Right lobe of liver (tissue), 6 donors: ENCODE results near the gene FEM1C. TPM values are rescaled to one million over a fixed set of nuclear protein-coding genes. Genes with fewer than 3 reads are reported as not detected.
A peak's percentile ranks its signal among the peaks of the same experiment; 100 is the strongest.

Experiments
- ATAC-seq, 4 donors: fragments of 200-7000 bp; cut with Tn5 transposase; one replicate each; pipeline ENCODE4 v1.9.1; 2020; ENCODE audit warnings: mild to moderate bottlenecking in 4 of 4, moderate library complexity in 4 of 4
- DNase-seq, 3 donors: peaks; one replicate each; pipeline ENCODE4 v3.0.0-alpha.2; 2020
- H3K27ac ChIP-seq, 3 donors: fragments of 200-600 bp; one replicate each; pipeline ENCODE4 v1.8.0; 2022
- H3K27me3 ChIP-seq, 2 donors: fragments of 200-600 bp; one replicate each; pipeline ENCODE4 v1.8.0; 2022
- H3K36me3 ChIP-seq, 4 donors: fragments of 200-600 bp; sonication (generic) in 1 of 4; one replicate each; pipeline versions ENCODE4 v1.5.1 to v1.8.0; 2017 to 2022; ENCODE audit warnings: control low read depth in 1 of 4
- H3K4me1 ChIP-seq, 4 donors: fragments of 200-600 bp; sonication (generic) in 1 of 4; one replicate each; pipeline versions ENCODE4 v1.5.1 to v1.8.0; 2017 to 2022; ENCODE audit warnings: control low read depth in 1 of 4
- H3K4me3 ChIP-seq, 3 donors: fragments of 200-600 bp; one replicate each; pipeline ENCODE4 v1.8.0; 2022
- H3K9me3 ChIP-seq, 4 donors: fragments of 200-600 bp; sonication (generic) in 1 of 4; one replicate each; pipeline versions ENCODE4 v1.5.1 to v1.8.0; 2017 to 2022; ENCODE audit warnings: control low read depth in 1 of 4
- POLR2A ChIP-seq: fragments of 450-650 bp; IDR thresholded peaks from one replicate; pipeline ENCODE4 v1.6.1; 2017; ENCODE audit warnings: antibody characterized with exemption, mild to moderate bottlenecking
- WGBS: methylation state at CpG from one replicate; pipeline ENCODE4 v1.1.6; 2018; ENCODE audit warnings: low coverage, low lambda C conversion rate; ENCODE audit not compliant: insufficient coverage; ENCODE audit errors: missing lambda C conversion rate; 5-methylcytosine and 5-hydroxymethylcytosine counted together
- intact Hi-C, 2 donors: fragments of 100-400 bp; cut with DNase I; formaldehyde crosslinking; loops; one replicate each; pipeline versions ENCODE4 v1.11.2 to v1.14.1; 2022
- total RNA-seq, 6 experiments: library from RNA; depleted of rRNA in 2 of 6; stranded (reverse); fragments of >200 nt in 2 of 6; fragmentation: NEBNext Ultra II Directional in 3 of 6; extraction: Animal tissue kit (Norgen Biotek cat#: 25700) in 3 of 6; gene quantifications; one replicate each; pipeline versions ENCODE4 v1.1.0 to v1.2.4, GENCODE V29; 2016 to 2023
- TF ChIP-seq, protein P1 (sequence below), 4 donors: fragments of 200-600 bp in 3 of 4; fragments of 450-650 bp in 1 of 4; IDR thresholded peaks; one replicate each; pipeline versions ENCODE4 v1.5.1 to v1.8.0; 2016 to 2022; ENCODE audit warnings: antibody characterized with exemption in 4 of 4, mild to moderate bottlenecking in 2 of 4
- donor health status: DM: no; HTN: yes; CAD: no.
- donor health status: DM: no; HTN: no; CAD: no.
- donor health status: DM: no; HTN: no; CAD: no.
- donor health status: DM: no; HTN: yes; CAD: no.
- donor health status: DM: no; HTN: yes; CAD: no.

The FEM1C gene
- total RNA-seq, 6 experiments from 2014 or later: 8.7 to 12.2 (median 11.0) TPM

DNA sequence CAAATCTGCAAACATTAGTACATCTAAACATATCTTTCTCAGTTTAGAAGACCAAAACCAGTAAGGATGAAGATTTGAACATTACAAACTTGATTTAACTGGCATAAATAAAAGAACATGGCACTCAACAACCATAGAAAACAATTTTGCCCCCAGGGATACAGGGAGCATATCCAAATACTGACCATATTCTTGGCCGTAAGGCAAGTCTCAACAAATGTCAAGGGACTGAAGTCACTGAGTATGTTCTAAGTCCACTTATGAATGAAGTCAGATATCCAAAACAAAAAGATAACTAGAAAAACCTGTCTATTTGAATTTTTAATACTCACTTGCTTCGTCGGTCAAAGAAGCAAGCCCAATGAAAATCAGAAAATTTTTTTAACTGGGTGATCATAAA is 14.1 kb downstream of the FEM1C start:
- Histone ChIP-seq H3K4me1 (peaks cover 0 to 7% (median 2%) of the 10 kb centered on the region in 4 donors), H3K27me3 (no peaks in the 10 kb centered on the region), H3K9me3 (no peaks in the 10 kb centered on the region), H3K27ac (no peak overlapping the region), H3K4me3 (no peak overlapping the region), H3K36me3 (peaks cover 0 to under 1% (median 0%) of the 10 kb centered on the region in 4 donors)
- intact Hi-C loops: no loop called here
- no peak for DNase-seq
- WGBS: 86% methylated on average over 3 of the region's 3 CpGs
- TF ChIP-seq, protein P1, sequence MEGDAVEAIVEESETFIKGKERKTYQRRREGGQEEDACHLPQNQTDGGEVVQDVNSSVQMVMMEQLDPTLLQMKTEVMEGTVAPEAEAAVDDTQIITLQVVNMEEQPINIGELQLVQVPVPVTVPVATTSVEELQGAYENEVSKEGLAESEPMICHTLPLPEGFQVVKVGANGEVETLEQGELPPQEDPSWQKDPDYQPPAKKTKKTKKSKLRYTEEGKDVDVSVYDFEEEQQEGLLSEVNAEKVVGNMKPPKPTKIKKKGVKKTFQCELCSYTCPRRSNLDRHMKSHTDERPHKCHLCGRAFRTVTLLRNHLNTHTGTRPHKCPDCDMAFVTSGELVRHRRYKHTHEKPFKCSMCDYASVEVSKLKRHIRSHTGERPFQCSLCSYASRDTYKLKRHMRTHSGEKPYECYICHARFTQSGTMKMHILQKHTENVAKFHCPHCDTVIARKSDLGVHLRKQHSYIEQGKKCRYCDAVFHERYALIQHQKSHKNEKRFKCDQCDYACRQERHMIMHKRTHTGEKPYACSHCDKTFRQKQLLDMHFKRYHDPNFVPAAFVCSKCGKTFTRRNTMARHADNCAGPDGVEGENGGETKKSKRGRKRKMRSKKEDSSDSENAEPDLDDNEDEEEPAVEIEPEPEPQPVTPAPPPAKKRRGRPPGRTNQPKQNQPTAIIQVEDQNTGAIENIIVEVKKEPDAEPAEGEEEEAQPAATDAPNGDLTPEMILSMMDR (IDR thresholded peaks at IDR 0.05): no peak
- no peak for TF ChIP-seq POLR2A
- ATAC-seq: no peak

DNA sequence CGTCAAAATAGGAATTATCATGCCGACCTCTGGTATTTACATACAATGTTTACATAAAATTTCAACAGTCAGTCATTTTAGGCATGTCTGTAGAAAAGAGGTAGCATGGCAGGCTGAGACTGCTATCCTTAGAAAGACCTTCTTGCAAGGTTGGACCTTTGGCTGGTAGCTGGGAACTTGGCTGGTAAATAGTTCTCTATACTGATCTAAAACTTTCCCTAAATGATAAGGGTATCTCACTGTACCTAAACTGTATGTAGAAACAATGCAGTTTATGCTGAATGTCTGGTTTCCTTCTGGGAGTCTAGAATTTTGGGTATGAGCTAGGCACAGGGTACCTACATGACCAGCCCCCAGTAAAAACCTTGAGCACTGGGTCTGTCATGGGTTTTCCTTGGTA is 18.0 kb downstream of the FEM1C start:
- H3K4me3 ChIP-seq: no peak overlapping the region
- intact Hi-C loops: no loop called here
- peaks cover 4 to 17% (median 6%) of the 10 kb centered on the region in 4 donors for H3K36me3 ChIP-seq

GRCh38 chr5:115524199-115524847 is 20.3 kb downstream of the FEM1C start:
- DNase-seq (no peak), ATAC-seq (no peak)
- Histone ChIP-seq H3K36me3 (peaks cover 4 to 17% (median 6%) of the 10 kb centered on the region in 4 donors), H3K9me3 (no peaks in the 10 kb centered on the region), H3K4me3 (no peak overlapping the region), H3K4me1 (peaks cover 0 to 11% (median 5%) of the 10 kb centered on the region in 4 donors), H3K27ac (no peak overlapping the region), H3K27me3 (no peaks in the 10 kb centered on the region)
- TF ChIP-seq, protein P1 (IDR thresholded peaks at IDR 0.05): no peak
- no peak for TF ChIP-seq POLR2A
- intact Hi-C loops: no loop called here
- 86% methylated on average over 6 of the region's 6 CpGs for WGBS

More for the DNA sequence above, 18.0 kb downstream of the FEM1C start:
- TF ChIP-seq POLR2A: no peak
- TF ChIP-seq, protein P1 (IDR thresholded peaks at IDR 0.05): no peak
- DNase-seq (no peak), ATAC-seq (no peak)
- Histone ChIP-seq H3K9me3 (no peaks in the 10 kb centered on the region), H3K27ac (no peak overlapping the region), H3K4me1 (peaks cover 0 to 18% (median 5%) of the 10 kb centered on the region in 4 donors), H3K27me3 (no peaks in the 10 kb centered on the region)
- WGBS: 40% methylated on average over 2 of the region's 2 CpGs

- Histone ChIP-seq H3K4me1 (peaks cover 0 to 11% (median 3%) of the 10 kb centered on the region in 4 donors), H3K36me3 (peaks cover 4 to 17% (median 6%) of the 10 kb centered on the region in 4 donors), H3K9me3 (no peaks in the 10 kb centered on the region), H3K4me3 (no peak overlapping the region), H3K27me3 (no peaks in the 10 kb centered on the region), H3K27ac (no peak overlapping the region)
- intact Hi-C loops: no loop called here
- DNase-seq: no peak
- peak in 2 of 4 donors; percentile 12 to 24 for ATAC-seq
- TF ChIP-seq POLR2A: no peak
- TF ChIP-seq, protein P1 (IDR thresholded peaks at IDR 0.05): no peak
These were observed 21.7 kb downstream of the FEM1C start for GRCh38 chr5:115522832-115523403.
